CD14-positive monocyte (primary cell): ENCODE results near the gene NIPBL. TPM values are rescaled to one million over a fixed set of nuclear protein-coding genes. Genes with fewer than 3 reads are reported as not detected.

Experiments used
- DNase-seq, 3 donors: peaks; one replicate each; pipeline ENCODE4 v3.0.0-alpha.2; 2011 to 2022
- H2AFZ ChIP-seq: 2 replicates; pipeline ENCODE4 v1.6.0; 2012; ENCODE audit warnings: mild to moderate bottlenecking, low read depth, low read length, inconsistent platforms; ENCODE audit not compliant: insufficient read depth, poor library complexity, severe bottlenecking
- H3K27ac ChIP-seq, 2 donors: 1 replicate in 1 of 2; 2 replicates in 1 of 2; pipeline ENCODE4 v1.5.1; 2012 to 2013; ENCODE audit warnings: low read length in 2 of 2, control low read depth in 1 of 2, inconsistent platforms in 1 of 2, low read depth in 1 of 2, mild to moderate bottlenecking in 1 of 2
- H3K27me3 ChIP-seq, 2 donors: one replicate each; pipeline versions ENCODE4 v1.6.0 to v1.6.1; 2011 to 2013; ENCODE audit warnings: low read length in 2 of 2; ENCODE audit not compliant: control insufficient read depth in 2 of 2, insufficient read depth in 2 of 2
- H3K36me3 ChIP-seq, 2 donors: replicated peaks in 1 of 2; 1 replicate in 1 of 2; 2 replicates in 1 of 2; pipeline versions ENCODE4 v1.5.1 to v1.6.1; 2012 to 2013; ENCODE audit warnings: low read length in 2 of 2, control low read depth in 1 of 2, inconsistent platforms in 1 of 2, mild to moderate bottlenecking in 1 of 2; ENCODE audit not compliant: insufficient read depth in 2 of 2, control insufficient read depth in 1 of 2
- H3K4me1 ChIP-seq, 2 donors: 1 replicate in 1 of 2; 2 replicates in 1 of 2; pipeline versions ENCODE4 v1.5.1 to v1.6.1; 2012 to 2013; ENCODE audit warnings: low read length in 2 of 2, control low read depth in 1 of 2, inconsistent platforms in 1 of 2, mild to moderate bottlenecking in 1 of 2, moderate library complexity in 1 of 2; ENCODE audit not compliant: insufficient read depth in 2 of 2, control insufficient read depth in 1 of 2
- H3K4me2 ChIP-seq: replicated peaks from 2 replicates; pipeline ENCODE3; 2012; ENCODE audit warnings: low read length, moderate library complexity, mild to moderate bottlenecking; ENCODE audit not compliant: poor library complexity, severe bottlenecking; ENCODE audit errors: extremely low read depth
- H3K4me3 ChIP-seq, 3 experiments: fragments of 200-600 bp in 1 of 3; sonication (generic) in 1 of 3; replicated peaks in 1 of 3; 1 replicate in 2 of 3; 2 replicates in 1 of 3; pipeline ENCODE4 v1.5.1; 2011 to 2013; ENCODE audit warnings: low read length in 3 of 3, mild to moderate bottlenecking in 3 of 3, control low read depth in 2 of 3, low read depth in 2 of 3, inconsistent platforms in 1 of 3, moderate library complexity in 1 of 3
- H3K79me2 ChIP-seq: 2 replicates; pipeline ENCODE4 v1.6.0; 2012; ENCODE audit warnings: mild to moderate bottlenecking, control low read depth, inconsistent platforms, low read length, moderate library complexity; ENCODE audit not compliant: insufficient read depth
- H3K9ac ChIP-seq: 2 replicates; pipeline ENCODE4 v1.6.0; 2017; ENCODE audit warnings: low read length, mild to moderate bottlenecking; ENCODE audit not compliant: insufficient read depth, poor library complexity, severe bottlenecking
- H3K9me3 ChIP-seq, 2 donors: replicated peaks in 1 of 2; 1 replicate in 1 of 2; 2 replicates in 1 of 2; pipeline versions ENCODE4 v1.5.1 to v1.6.1; 2012 to 2013; ENCODE audit warnings: low read length in 2 of 2, control low read depth in 1 of 2; ENCODE audit not compliant: control insufficient read depth in 1 of 2, insufficient read depth in 1 of 2
- H4K20me1 ChIP-seq: 2 replicates; pipeline ENCODE4 v1.6.0; 2012; ENCODE audit warnings: mild to moderate bottlenecking, low read length, control low read depth, moderate library complexity; ENCODE audit not compliant: insufficient read depth
- H3K27ac Mint-ChIP-seq, 7 donors: one replicate each; pipeline ENCODE4 v1.8.0; 2020; ENCODE audit warnings: mild to moderate bottlenecking in 7 of 7, mixed read lengths in 7 of 7, moderate library complexity in 6 of 7, inconsistent platforms in 2 of 7
- H3K27me3 Mint-ChIP-seq, 3 donors: one replicate each; pipeline ENCODE4 v1.8.0; 2021 to 2022; ENCODE audit warnings: low read depth in 3 of 3, mild to moderate bottlenecking in 3 of 3, mixed read lengths in 3 of 3, moderate library complexity in 3 of 3, inconsistent platforms in 1 of 3
- H3K36me3 Mint-ChIP-seq, 2 donors: one replicate each; pipeline ENCODE4 v1.8.0; 2020; ENCODE audit warnings: mixed read lengths in 2 of 2, inconsistent platforms in 1 of 2, mild to moderate bottlenecking in 1 of 2
- H3K4me1 Mint-ChIP-seq: one replicate; pipeline ENCODE4 v1.8.0; 2020; ENCODE audit warnings: mild to moderate bottlenecking, mixed read lengths
- H3K4me3 Mint-ChIP-seq, 2 donors: one replicate each; pipeline ENCODE4 v1.8.0; 2020; ENCODE audit warnings: mild to moderate bottlenecking in 2 of 2, mixed read lengths in 2 of 2, moderate library complexity in 1 of 2
- H3K9me3 Mint-ChIP-seq, 7 donors: one replicate each; pipeline ENCODE4 v1.8.0; 2020 to 2022; ENCODE audit warnings: mixed read lengths in 7 of 7, mild to moderate bottlenecking in 6 of 7, moderate library complexity in 6 of 7, inconsistent platforms in 2 of 7
- WGBS: methylation state at CpG from one replicate; pipeline ENCODE4 v1.1.5; 2013; ENCODE audit warnings: missing lambda C conversion rate; ENCODE audit not compliant: insufficient coverage; 5-methylcytosine and 5-hydroxymethylcytosine counted together
- intact Hi-C, 2 donors: fragments of 100-400 bp; cut with micrococcal nuclease; formaldehyde crosslinking; loops; one replicate each; pipeline versions ENCODE4 v1.15.0 to v1.15.1; 2023
- polyA plus RNA-seq, 3 donors: library from polyadenylated mRNA; depleted of rRNA in 1 of 3; unstranded in 2 of 3; stranded (reverse) in 1 of 3; fragments of 300-500 nt in 2 of 3; fragments of >200 nt in 1 of 3; fragmentation: Illumina TruSeq in 2 of 3; gene quantifications; 1 replicate in 2 of 3; 2 replicates in 1 of 3; pipeline ENCODE4 v1.2.3, GENCODE V29; 2012 to 2021
- TF ChIP-seq, protein P1 (sequence below): fragments of 200-600 bp; IDR thresholded peaks from one replicate; pipeline ENCODE4 v1.8.0; 2022; ENCODE audit warnings: antibody characterized with exemption, mild to moderate bottlenecking

The NIPBL gene
- polyA plus RNA-seq, 3 donors, result 6.6 to 36.0 (median 16.2) TPM

DNA sequence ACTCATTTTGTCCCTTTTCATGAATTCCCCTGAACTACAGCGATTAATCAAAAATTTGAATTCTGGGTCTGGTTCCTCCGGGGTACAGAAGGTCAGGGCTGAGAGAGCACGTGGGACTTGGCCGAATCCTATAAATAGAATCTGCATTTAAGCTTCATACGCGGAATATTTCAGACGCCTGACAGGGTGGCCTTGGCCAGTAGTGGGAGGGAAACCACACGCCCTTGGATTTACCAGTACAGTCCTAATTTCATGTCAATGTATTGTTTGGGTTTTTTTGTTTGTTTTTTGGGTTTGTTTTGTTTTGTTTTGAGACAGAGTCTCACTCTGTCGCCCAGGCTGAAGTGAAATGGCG lies 21.5 kb upstream of the NIPBL start:
- intact Hi-C loops, result no loop called here
- Histone ChIP-seq H3K27me3 (no peaks in the 10 kb centered on the region), H2AFZ (no peak overlapping the region), H3K36me3 (no peaks in the 10 kb centered on the region), H3K4me3 (no peak overlapping the region), H3K27ac (no peak overlapping the region), H3K4me1 (no peaks in the 10 kb centered on the region), H3K9me3 (peaks cover 0 to 4% of the 10 kb centered on the region in 2 donors), H3K9ac (no peak overlapping the region), H3K79me2 (no peaks in the 10 kb centered on the region), H3K4me2 (no peak overlapping the region), H4K20me1 (no peaks in the 10 kb centered on the region)
- no peak overlapping the region for H3K4me3 Mint-ChIP-seq
- TF ChIP-seq, protein P1, sequence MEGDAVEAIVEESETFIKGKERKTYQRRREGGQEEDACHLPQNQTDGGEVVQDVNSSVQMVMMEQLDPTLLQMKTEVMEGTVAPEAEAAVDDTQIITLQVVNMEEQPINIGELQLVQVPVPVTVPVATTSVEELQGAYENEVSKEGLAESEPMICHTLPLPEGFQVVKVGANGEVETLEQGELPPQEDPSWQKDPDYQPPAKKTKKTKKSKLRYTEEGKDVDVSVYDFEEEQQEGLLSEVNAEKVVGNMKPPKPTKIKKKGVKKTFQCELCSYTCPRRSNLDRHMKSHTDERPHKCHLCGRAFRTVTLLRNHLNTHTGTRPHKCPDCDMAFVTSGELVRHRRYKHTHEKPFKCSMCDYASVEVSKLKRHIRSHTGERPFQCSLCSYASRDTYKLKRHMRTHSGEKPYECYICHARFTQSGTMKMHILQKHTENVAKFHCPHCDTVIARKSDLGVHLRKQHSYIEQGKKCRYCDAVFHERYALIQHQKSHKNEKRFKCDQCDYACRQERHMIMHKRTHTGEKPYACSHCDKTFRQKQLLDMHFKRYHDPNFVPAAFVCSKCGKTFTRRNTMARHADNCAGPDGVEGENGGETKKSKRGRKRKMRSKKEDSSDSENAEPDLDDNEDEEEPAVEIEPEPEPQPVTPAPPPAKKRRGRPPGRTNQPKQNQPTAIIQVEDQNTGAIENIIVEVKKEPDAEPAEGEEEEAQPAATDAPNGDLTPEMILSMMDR, result no peak
- H3K4me1 Mint-ChIP-seq, result no peaks in the 10 kb centered on the region
- 93% methylated on average over 9 of the region's 10 CpGs for WGBS
- peaks cover 3 to 17% (median 7%) of the 10 kb centered on the region in 7 donors for H3K9me3 Mint-ChIP-seq
- no peak for DNase-seq
- H3K27me3 Mint-ChIP-seq, result peaks cover 0 to 3% (median 1%) of the 10 kb centered on the region in 3 donors
- no peak overlapping the region for H3K27ac Mint-ChIP-seq
- no peaks in the 10 kb centered on the region for H3K36me3 Mint-ChIP-seq

GRCh38 chr5:36861871-36862270 lies 14.7 kb upstream of the NIPBL start:
- Mint-ChIP-seq H3K36me3 (peaks cover 0 to 1% of the 10 kb centered on the region in 2 donors), H3K27ac (no peak overlapping the region), H3K4me1 (no peaks in the 10 kb centered on the region), H3K27me3 (peaks cover 1 to 8% (median 6%) of the 10 kb centered on the region in 3 donors), H3K4me3 (no peak overlapping the region), H3K9me3 (no peaks in the 10 kb centered on the region)
- no peak overlapping the region for H3K4me2 ChIP-seq
- H4K20me1 ChIP-seq, result no peaks in the 10 kb centered on the region
- intact Hi-C loops, result no loop called here
- no peak overlapping the region for H2AFZ ChIP-seq
- no peaks in the 10 kb centered on the region for H3K79me2 ChIP-seq
- WGBS, result no CpG with 5 or more reads among the region's 1 CpG
- no peak overlapping the region for H3K4me3 ChIP-seq
- H3K9ac ChIP-seq, result no peak overlapping the region
- no peak for DNase-seq
- TF ChIP-seq, protein P1, result no peak
- no peaks in the 10 kb centered on the region for H3K36me3 ChIP-seq
- no peaks in the 10 kb centered on the region for H3K4me1 ChIP-seq
- H3K27me3 ChIP-seq, result no peaks in the 10 kb centered on the region
- no peak overlapping the region for H3K27ac ChIP-seq
- no peaks in the 10 kb centered on the region for H3K9me3 ChIP-seq
